ENCODE results near the gene RNF20. TPM values are rescaled to one million over a fixed set of nuclear protein-coding genes. Genes with fewer than 3 reads are reported as not detected.

Gene RNF20
- total RNA-seq, 1 donor from 2014 or later = 22.3 TPM

- H3K4me3 ChIP-seq = no peak overlapping the region
- intact Hi-C loops (cut with DNase I) = no loop called here
- TF ChIP-seq POLR2AphosphoS5 (IDR thresholded peaks at IDR 0.05; ENCODE audit: insufficient read depth in 1 of 2, low read depth in 1 of 2) (no peak), POLR2A (IDR thresholded peaks at IDR 0.05) (no peak), CTCF (IDR thresholded peaks at IDR 0.05) (no peak)
- no peak for DNase-seq (ENCODE audit: extremely low spot score in 2 of 2)
- no peaks in the 10 kb centered on the region for H3K9me3 ChIP-seq
- H3K36me3 ChIP-seq = no peaks in the 10 kb centered on the region
- H3K4me1 ChIP-seq = peaks cover 29% of the 10 kb centered on the region
- no peaks in the 10 kb centered on the region for H3K27me3 ChIP-seq
- no peak overlapping the region for H3K27ac ChIP-seq
Measured at GRCh38 chr9:101510459-101510858, 23.2 kb upstream of the RNF20 start.

GRCh38 chr9:101511009-101511408 lies 22.6 kb upstream of the RNF20 start:
- no peak overlapping the region for H3K4me3 ChIP-seq
- H3K9me3 ChIP-seq = no peaks in the 10 kb centered on the region
- DNase-seq (ENCODE audit: extremely low spot score in 2 of 2) = no peak
- H3K27me3 ChIP-seq = no peaks in the 10 kb centered on the region
- intact Hi-C loops (cut with DNase I) = no loop called here
- H3K27ac ChIP-seq = no peak overlapping the region
- H3K36me3 ChIP-seq = no peaks in the 10 kb centered on the region
- peaks cover 29% of the 10 kb centered on the region for H3K4me1 ChIP-seq
- no peak for TF ChIP-seq CTCF (IDR thresholded peaks at IDR 0.05)

- H3K27me3 ChIP-seq = no peaks in the 10 kb centered on the region
- no peaks in the 10 kb centered on the region for H3K9me3 ChIP-seq
- no peak for DNase-seq (ENCODE audit: extremely low spot score in 2 of 2)
- TF ChIP-seq CTCF (IDR thresholded peaks at IDR 0.05) = no peak
- TF ChIP-seq POLR2AphosphoS5 (IDR thresholded peaks at IDR 0.05; ENCODE audit: insufficient read depth in 1 of 2, low read depth in 1 of 2) = no peak
- TF ChIP-seq POLR2A (IDR thresholded peaks at IDR 0.05) = no peak
- H3K27ac ChIP-seq = no peak overlapping the region
- intact Hi-C loops (cut with DNase I) = no loop called here
- peaks cover 24% of the 10 kb centered on the region for H3K4me1 ChIP-seq
- no peaks in the 10 kb centered on the region for H3K36me3 ChIP-seq
- H3K4me3 ChIP-seq = no peak overlapping the region
Measured at GRCh38 chr9:101512116-101512515, 21.5 kb upstream of the RNF20 start.

GRCh38 chr9:101513351-101513750 lies 20.3 kb upstream of the RNF20 start:
- no peak for DNase-seq (ENCODE audit: extremely low spot score in 2 of 2)
- TF ChIP-seq CTCF (IDR thresholded peaks at IDR 0.05) (no peak), POLR2A (IDR thresholded peaks at IDR 0.05) (no peak), POLR2AphosphoS5 (IDR thresholded peaks at IDR 0.05; ENCODE audit: insufficient read depth in 1 of 2, low read depth in 1 of 2) (no peak)
- Histone ChIP-seq H3K9me3 (no peaks in the 10 kb centered on the region), H3K36me3 (no peaks in the 10 kb centered on the region), H3K27me3 (no peaks in the 10 kb centered on the region), H3K4me1 (peaks cover 12% of the 10 kb centered on the region), H3K27ac (no peak overlapping the region), H3K4me3 (no peak overlapping the region)
- intact Hi-C loops (cut with DNase I) = no loop called here

GRCh38 chr9:101514071-101514470 lies 19.6 kb upstream of the RNF20 start:
- Histone ChIP-seq H3K9me3 (no peaks in the 10 kb centered on the region), H3K27ac (no peak overlapping the region), H3K36me3 (no peaks in the 10 kb centered on the region), H3K4me3 (no peak overlapping the region), H3K27me3 (no peaks in the 10 kb centered on the region), H3K4me1 (peaks cover 6% of the 10 kb centered on the region)
- TF ChIP-seq POLR2AphosphoS5 (IDR thresholded peaks at IDR 0.05; ENCODE audit: insufficient read depth in 1 of 2, low read depth in 1 of 2) = no peak
- TF ChIP-seq CTCF (IDR thresholded peaks at IDR 0.05) = no peak
- TF ChIP-seq POLR2A (IDR thresholded peaks at IDR 0.05) = no peak
- intact Hi-C loops (cut with DNase I) = no loop called here
- DNase-seq (ENCODE audit: extremely low spot score in 2 of 2) = no peak
